WERI-Rb-1 (cell line): ENCODE results near the gene DBN1.

Source experiments
- DNase-seq: peaks from one replicate; pipeline ENCODE4 v3.0.0-alpha.2; 2020
- H3K27ac ChIP-seq: fragments of 250-450 bp; sonication (Bioruptor Pico); 2 replicates; pipeline ENCODE4 v1.5.1; 2020; ENCODE audit warnings: mild to moderate bottlenecking, moderate library complexity
- H3K27me3 ChIP-seq: fragments of 250-450 bp; sonication (Bioruptor Pico); 2 replicates; pipeline ENCODE4 v1.5.1; 2021; ENCODE audit warnings: mild to moderate bottlenecking, low read depth, moderate library complexity; ENCODE audit not compliant: insufficient read depth, severe bottlenecking
- H3K36me3 ChIP-seq: fragments of 250-450 bp; sonication (Bioruptor Pico); 2 replicates; pipeline ENCODE4 v1.5.1; 2020; ENCODE audit warnings: mild to moderate bottlenecking, moderate library complexity
- H3K4me3 ChIP-seq: 2 replicates; pipeline ENCODE4 v1.5.1; 2011; ENCODE audit warnings: low read depth, mild to moderate bottlenecking, control low read depth, low read length
- H3K9me3 ChIP-seq: fragments of 250-450 bp; sonication (Bioruptor Pico); 2 replicates; pipeline ENCODE4 v1.5.1; 2021; ENCODE audit warnings: mild to moderate bottlenecking, moderate library complexity; ENCODE audit not compliant: severe bottlenecking
- TF ChIP-seq, protein P1 (sequence below): IDR thresholded peaks from 2 replicates; pipeline ENCODE4 v1.5.1; 2011; ENCODE audit warnings: low read depth, mild to moderate bottlenecking, control low read depth, inconsistent platforms, low read length

Gene DBN1

GRCh38 chr5:177410575-177410974, 62.9 kb downstream of the DBN1 start:
- no peak overlapping the region for H3K27ac ChIP-seq
- no peak for DNase-seq
- H3K4me3 ChIP-seq: no peak overlapping the region
- no peaks in the 10 kb centered on the region for H3K36me3 ChIP-seq
- H3K27me3 ChIP-seq: no peaks in the 10 kb centered on the region
- no peaks in the 10 kb centered on the region for H3K9me3 ChIP-seq
- TF ChIP-seq, protein P1, sequence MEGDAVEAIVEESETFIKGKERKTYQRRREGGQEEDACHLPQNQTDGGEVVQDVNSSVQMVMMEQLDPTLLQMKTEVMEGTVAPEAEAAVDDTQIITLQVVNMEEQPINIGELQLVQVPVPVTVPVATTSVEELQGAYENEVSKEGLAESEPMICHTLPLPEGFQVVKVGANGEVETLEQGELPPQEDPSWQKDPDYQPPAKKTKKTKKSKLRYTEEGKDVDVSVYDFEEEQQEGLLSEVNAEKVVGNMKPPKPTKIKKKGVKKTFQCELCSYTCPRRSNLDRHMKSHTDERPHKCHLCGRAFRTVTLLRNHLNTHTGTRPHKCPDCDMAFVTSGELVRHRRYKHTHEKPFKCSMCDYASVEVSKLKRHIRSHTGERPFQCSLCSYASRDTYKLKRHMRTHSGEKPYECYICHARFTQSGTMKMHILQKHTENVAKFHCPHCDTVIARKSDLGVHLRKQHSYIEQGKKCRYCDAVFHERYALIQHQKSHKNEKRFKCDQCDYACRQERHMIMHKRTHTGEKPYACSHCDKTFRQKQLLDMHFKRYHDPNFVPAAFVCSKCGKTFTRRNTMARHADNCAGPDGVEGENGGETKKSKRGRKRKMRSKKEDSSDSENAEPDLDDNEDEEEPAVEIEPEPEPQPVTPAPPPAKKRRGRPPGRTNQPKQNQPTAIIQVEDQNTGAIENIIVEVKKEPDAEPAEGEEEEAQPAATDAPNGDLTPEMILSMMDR: no peak

DNA sequence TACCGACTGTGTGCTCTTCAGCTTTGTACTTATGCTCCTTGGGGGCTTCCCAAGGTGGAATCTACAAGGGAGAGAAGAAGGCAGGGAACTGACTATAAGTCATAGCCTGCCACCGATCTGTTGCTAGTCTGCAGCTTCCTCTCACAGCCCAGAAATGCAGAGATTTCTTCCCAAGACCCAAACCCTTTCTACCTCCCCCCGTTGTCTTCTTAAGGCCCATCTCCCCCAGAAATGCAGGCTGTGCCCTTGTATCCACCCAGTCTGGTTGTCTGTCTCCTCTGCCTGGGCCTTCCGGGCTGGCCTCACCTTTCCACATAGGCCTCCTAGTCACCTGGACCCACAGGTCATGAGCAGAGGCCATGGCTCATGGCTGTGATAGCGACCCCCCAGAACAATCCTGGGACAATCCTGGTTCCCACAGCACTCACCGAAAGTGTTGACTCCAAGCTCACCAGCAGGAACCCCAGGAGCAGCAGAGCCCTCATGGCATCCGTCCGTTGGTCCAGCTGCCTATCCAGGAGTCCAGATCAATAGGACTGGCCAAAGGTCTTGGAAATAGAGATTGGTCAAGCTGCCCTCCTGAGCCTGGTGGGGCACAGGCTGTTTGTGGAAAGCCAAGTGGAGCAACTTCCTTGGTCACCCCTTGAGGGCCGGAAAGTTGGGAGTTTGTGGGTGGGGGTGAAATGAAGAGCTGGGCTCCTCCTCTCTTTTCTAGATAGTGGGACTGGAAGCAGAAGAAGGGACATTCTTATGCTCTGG, 64.2 kb downstream of the DBN1 start, which contains the start of gene F12:
TSS of gene F12 (minus strand) at position 522 of the 759 bp plus-strand sequence. CDS start at position 485, 37 bp downstream.
- TF ChIP-seq, protein P1: no peak
- Histone ChIP-seq H3K27me3 (no peaks in the 10 kb centered on the region), H3K36me3 (no peaks in the 10 kb centered on the region)

More for the DNA sequence above, 64.2 kb downstream of the DBN1 start, which contains the start of gene F12:
- Histone ChIP-seq H3K9me3 (no peaks in the 10 kb centered on the region), H3K27ac (no peak within 1 kb of the TSS), H3K4me3 (no peak within 1 kb of the TSS)
- no peak for DNase-seq
